Omental fat pad (tissue), 4 donors: ENCODE results near the gene ZNF730. TPM values are rescaled to one million over a fixed set of nuclear protein-coding genes. Genes with fewer than 3 reads are reported as not detected.
"Not testable (repeated sequence)": the region's sequence is repeated elsewhere in the genome, so short reads cannot be mapped to it uniquely, and the experiment has no call there.

Experiments used
- ATAC-seq: fragments of 150-250 bp; one replicate; pipeline ENCODE4 v1.9.1; 2016; ENCODE audit warnings: mild to moderate bottlenecking, moderate library complexity; ENCODE audit not compliant: low FRiP score
- DNase-seq: peaks from one replicate; pipeline ENCODE4 v3.0.0-alpha.2; 2019; ENCODE audit warnings: low spot score
- CTCF ChIP-seq, 3 donors: fragments of 450-650 bp; IDR thresholded peaks; one replicate each; pipeline ENCODE4 v1.5.1; 2016 to 2017; ENCODE audit warnings: antibody characterized with exemption in 3 of 3, mild to moderate bottlenecking in 3 of 3, moderate library complexity in 2 of 3
- total RNA-seq, 4 donors: library from RNA; depleted of rRNA; stranded (reverse); fragments of >200 nt; gene quantifications; one replicate each; pipeline ENCODE4 v1.1.0, GENCODE V29; 2016

ZNF730 gene
- not detected for total RNA-seq

DNA sequence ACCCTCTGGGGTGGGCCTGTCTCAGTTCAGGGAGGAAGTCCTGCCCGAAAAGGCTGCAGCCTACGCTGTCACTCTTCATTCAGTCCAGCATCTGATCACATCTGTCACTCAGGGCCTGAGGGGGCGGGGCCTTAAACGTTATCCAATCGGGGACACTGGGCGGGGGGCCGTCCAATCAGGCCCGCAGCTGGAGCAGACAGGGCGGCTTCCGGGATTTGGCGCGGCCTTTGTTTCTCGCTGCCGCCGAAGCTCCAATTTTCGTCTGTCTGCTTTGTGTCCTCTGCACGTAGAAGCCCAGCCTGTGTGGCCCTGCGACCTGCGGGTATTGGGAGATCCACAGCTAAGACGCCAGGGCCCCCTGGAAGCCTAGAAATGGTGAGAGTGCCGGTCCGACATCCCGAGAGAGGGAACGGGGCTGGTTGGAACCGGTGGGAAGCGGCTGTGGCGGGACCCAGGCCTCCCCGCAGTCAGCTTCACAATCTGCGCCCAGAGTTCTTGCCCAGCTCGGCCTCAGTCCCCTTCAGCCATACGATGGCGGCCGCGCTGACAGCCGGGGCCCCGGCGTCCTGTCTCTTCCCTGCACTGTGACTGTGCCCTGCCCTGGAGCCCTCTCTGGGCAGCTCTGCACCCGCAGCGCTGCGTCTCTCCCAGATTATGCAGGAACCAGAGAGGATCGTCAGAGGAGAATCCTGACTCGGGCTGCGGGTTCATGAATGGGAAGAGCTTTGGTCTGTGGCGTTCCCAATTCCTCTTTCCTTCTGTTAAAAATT, at the start of gene ZNF730:
Gene ZNF730, plus strand, starts transcription at position 224 of the 770 bp plus-strand sequence. Its CDS starts 149 bp downstream, at position 373.
- peak; percentile 44 for ATAC-seq
- TF ChIP-seq CTCF (IDR thresholded peaks at IDR 0.05): no peak
- DNase-seq: no peak

- ATAC-seq (no peak), DNase-seq (no peak)
- TF ChIP-seq CTCF (IDR thresholded peaks at IDR 0.05): no peak
These were observed 46.3 kb upstream of the ZNF730 start for GRCh38 chr19:23070353-23071146.

DNA sequence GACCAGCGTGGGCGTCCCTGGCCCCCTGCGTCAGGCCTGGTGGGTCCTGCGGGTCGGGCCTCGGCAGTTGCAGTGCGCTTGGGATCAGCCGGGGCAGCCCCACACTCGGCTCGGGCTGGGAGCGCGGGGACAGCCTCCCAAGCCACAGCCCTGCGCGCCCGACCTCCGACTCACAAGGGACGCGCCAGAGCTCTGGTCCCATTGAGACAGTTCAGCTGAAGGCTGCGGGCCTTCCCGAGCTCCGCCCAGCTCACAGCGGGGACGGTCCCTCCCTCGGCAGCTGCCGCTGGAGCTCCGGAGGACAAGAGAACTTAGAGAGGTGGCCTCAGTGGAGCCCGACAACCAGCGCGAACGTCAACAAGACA, 45.7 kb upstream of the ZNF730 start:
- DNase-seq: no peak
- no peak for ATAC-seq
- TF ChIP-seq CTCF (IDR thresholded peaks at IDR 0.05): no peak

DNA sequence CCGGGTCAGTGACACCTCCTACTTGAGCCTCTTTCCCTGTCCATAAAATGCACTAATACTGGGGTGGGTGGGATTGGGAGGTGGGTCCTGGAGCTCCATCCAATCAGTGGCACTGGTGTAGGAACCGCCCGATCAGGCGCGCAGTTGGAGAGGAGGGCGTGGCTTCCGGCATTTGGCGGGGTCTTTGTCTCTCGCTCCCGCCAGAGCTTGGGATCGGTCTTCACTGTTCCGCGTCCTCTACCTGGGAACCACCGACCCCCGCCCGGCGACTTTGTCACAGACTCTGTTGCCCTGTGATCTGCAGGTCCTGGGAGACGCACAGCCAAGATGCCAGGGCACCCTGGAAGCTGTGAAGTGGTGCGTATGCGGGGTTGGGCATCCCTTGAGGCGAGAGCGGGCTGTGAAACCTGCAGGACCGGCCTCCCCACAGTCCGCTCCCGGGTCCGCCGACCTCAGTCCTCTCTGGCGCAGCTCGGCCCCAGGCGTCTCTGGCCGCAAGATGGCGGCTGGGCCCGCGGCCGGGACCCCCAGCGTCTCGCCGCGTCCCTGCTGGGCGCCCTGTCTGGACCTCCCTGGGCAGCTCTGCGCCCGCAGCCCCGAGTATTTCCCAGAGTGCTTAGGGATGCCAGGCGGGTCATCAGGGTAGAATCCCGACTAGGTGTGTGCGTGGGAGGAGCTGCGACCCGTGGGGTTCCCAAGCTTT, 41.6 kb upstream of the ZNF730 start:
- ATAC-seq (peak; percentile 81), DNase-seq (peak; percentile 29)
- TF ChIP-seq CTCF (IDR thresholded peaks at IDR 0.05): no peak

GRCh38 chr19:23077776-23078175, 39.0 kb upstream of the ZNF730 start:
- ATAC-seq, DNase-seq: not testable (repeated sequence)

DNA sequence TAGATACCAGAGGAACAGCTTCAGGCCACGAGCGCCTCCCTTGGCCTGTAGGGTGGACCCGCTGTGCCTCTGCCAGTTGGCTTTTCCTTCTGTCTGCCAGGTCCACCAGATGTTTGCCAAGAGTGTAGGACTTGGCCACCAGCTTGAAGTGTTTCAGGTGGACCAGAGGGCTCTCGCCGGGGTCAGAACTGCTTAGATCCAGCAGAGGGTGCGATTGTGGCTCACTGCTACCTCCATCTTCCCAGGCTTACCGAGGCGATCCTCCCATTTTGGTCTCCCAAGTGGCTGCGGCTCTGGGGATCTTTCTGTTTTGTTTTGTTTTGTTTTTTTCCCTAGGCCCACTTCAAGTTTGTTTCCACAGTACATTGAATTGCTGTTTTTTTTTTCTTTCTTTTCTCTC, 23.0 kb upstream of the ZNF730 start:
- no peak for DNase-seq
- no peak for TF ChIP-seq CTCF (IDR thresholded peaks at IDR 0.05)
- no peak for ATAC-seq

GRCh38 chr19:23095418-23095817, 21.4 kb upstream of the ZNF730 start:
- ATAC-seq: no peak

More at GRCh38 chr19:23095418-23095817, 21.4 kb upstream of the ZNF730 start:
- TF ChIP-seq CTCF (IDR thresholded peaks at IDR 0.05): no peak
- no peak for DNase-seq
